SK-N-SH treated with all-trans-retinoic acid at 6 μM for 48 hours (cell line): ENCODE data around the gene RNF135.

Source experiments
- CREB5 ChIP-seq: fragments of 250-450 bp; sonication (Bioruptor Pico); IDR thresholded peaks from 2 replicates; pipeline ENCODE4 v1.5.1; 2020; ENCODE audit warnings: low read depth, mild to moderate bottlenecking, moderate library complexity
- OSR1 ChIP-seq: fragments of 250-450 bp; sonication (Bioruptor Pico); IDR thresholded peaks from 2 replicates; pipeline ENCODE4 v1.8.0; 2022; ENCODE audit warnings: moderate library complexity, mild to moderate bottlenecking, inconsistent platforms
- SNAI2 ChIP-seq: fragments of 250-450 bp; sonication (Bioruptor Pico); IDR thresholded peaks from 2 replicates; pipeline ENCODE4 v1.5.0; 2020; ENCODE audit warnings: mild to moderate bottlenecking, moderate library complexity
- TCF4 ChIP-seq: fragments of 250-450 bp; sonication (Bioruptor Pico); IDR thresholded peaks from 2 replicates; pipeline ENCODE4 v1.8.0; 2021; ENCODE audit warnings: mild to moderate bottlenecking, moderate library complexity, borderline replicate concordance
- TOX ChIP-seq: fragments of 250-450 bp; sonication (Bioruptor Pico); IDR thresholded peaks from 2 replicates; pipeline ENCODE4 v1.8.0; 2021; ENCODE audit warnings: mild to moderate bottlenecking, moderate library complexity, borderline replicate concordance
- ZNF8 ChIP-seq: fragments of 450-650 bp; formaldehyde crosslinking; IDR thresholded peaks from 2 replicates; pipeline ENCODE4 v1.5.0; 2020; ENCODE audit warnings: mild to moderate bottlenecking, moderate library complexity
- TF ChIP-seq, protein P1 (sequence below): fragments of 250-450 bp; sonication (Bioruptor Pico); IDR thresholded peaks from 2 replicates; pipeline ENCODE4 v1.5.1; 2021; ENCODE audit warnings: mild to moderate bottlenecking, moderate library complexity

GRCh38 chr17:30950189-30950588 is 20.6 kb upstream of the RNF135 start:
- TF ChIP-seq ZNF8 (CRISPR knock-in tag) (no peak), OSR1 (CRISPR knock-in tag) (no peak), TOX (CRISPR knock-in tag) (no peak), SNAI2 (no peak), TCF4 (CRISPR knock-in tag) (no peak), CREB5 (CRISPR knock-in tag) (no peak)
- TF ChIP-seq, protein P1, sequence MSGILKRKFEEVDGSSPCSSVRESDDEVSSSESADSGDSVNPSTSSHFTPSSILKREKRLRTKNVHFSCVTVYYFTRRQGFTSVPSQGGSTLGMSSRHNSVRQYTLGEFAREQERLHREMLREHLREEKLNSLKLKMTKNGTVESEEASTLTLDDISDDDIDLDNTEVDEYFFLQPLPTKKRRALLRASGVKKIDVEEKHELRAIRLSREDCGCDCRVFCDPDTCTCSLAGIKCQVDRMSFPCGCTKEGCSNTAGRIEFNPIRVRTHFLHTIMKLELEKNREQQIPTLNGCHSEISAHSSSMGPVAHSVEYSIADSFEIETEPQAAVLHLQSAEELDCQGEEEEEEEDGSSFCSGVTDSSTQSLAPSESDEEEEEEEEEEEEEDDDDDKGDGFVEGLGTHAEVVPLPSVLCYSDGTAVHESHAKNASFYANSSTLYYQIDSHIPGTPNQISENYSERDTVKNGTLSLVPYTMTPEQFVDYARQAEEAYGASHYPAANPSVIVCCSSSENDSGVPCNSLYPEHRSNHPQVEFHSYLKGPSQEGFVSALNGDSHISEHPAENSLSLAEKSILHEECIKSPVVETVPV (CRISPR knock-in tag) = no peak
